Chondrocyte (in vitro differentiated cells): Measurements from ENCODE around the gene CTR9. TPM values are rescaled to one million over a fixed set of nuclear protein-coding genes. Genes with fewer than 3 reads are reported as not detected.

Source experiments
- DNase-seq: peaks from one replicate; pipeline ENCODE4 v3.0.0; 2021; ENCODE audit warnings: mixed read lengths, low spot score
- H3K27ac Mint-ChIP-seq: one replicate; pipeline ENCODE4 v1.8.0; 2021; ENCODE audit warnings: mild to moderate bottlenecking, moderate library complexity, mixed read lengths; ENCODE audit not compliant: unreplicated experiment
- H3K27me3 Mint-ChIP-seq: 2 replicates; pipeline ENCODE4 v1.8.0; 2021; ENCODE audit warnings: low read depth, mixed read lengths
- H3K36me3 Mint-ChIP-seq: 2 replicates; pipeline ENCODE4 v1.8.0; 2021; ENCODE audit warnings: low read depth, mixed read lengths
- H3K4me1 Mint-ChIP-seq: 2 replicates; pipeline ENCODE4 v1.8.0; 2021; ENCODE audit warnings: low read depth, mild to moderate bottlenecking, mixed read lengths
- H3K4me3 Mint-ChIP-seq: one replicate; pipeline ENCODE4 v1.8.0; 2021; ENCODE audit warnings: mild to moderate bottlenecking, moderate library complexity, mixed read lengths; ENCODE audit not compliant: unreplicated experiment
- H3K9me3 Mint-ChIP-seq: 2 replicates; pipeline ENCODE4 v1.8.0; 2021; ENCODE audit warnings: low read depth, mixed read lengths
- total RNA-seq: library from RNA; stranded (reverse); gene quantifications from 3 replicates; pipeline ENCODE4 v1.2.1, GENCODE V29; 2021
- TF ChIP-seq, protein P1 (sequence below): fragments of 200-600 bp; sonication (generic); IDR thresholded peaks from 2 replicates; pipeline ENCODE4 v1.5.0; 2021; ENCODE audit warnings: antibody characterized with exemption, mild to moderate bottlenecking, moderate library complexity

The CTR9 gene
- total RNA-seq, 1 donor from 2014 or later = 24.7 TPM

GRCh38 chr11:10730151-10730550 lies 20.9 kb upstream of the CTR9 start:
- H3K27me3 Mint-ChIP-seq = no peaks in the 10 kb centered on the region
- no peak overlapping the region for H3K27ac Mint-ChIP-seq
- TF ChIP-seq, protein P1, sequence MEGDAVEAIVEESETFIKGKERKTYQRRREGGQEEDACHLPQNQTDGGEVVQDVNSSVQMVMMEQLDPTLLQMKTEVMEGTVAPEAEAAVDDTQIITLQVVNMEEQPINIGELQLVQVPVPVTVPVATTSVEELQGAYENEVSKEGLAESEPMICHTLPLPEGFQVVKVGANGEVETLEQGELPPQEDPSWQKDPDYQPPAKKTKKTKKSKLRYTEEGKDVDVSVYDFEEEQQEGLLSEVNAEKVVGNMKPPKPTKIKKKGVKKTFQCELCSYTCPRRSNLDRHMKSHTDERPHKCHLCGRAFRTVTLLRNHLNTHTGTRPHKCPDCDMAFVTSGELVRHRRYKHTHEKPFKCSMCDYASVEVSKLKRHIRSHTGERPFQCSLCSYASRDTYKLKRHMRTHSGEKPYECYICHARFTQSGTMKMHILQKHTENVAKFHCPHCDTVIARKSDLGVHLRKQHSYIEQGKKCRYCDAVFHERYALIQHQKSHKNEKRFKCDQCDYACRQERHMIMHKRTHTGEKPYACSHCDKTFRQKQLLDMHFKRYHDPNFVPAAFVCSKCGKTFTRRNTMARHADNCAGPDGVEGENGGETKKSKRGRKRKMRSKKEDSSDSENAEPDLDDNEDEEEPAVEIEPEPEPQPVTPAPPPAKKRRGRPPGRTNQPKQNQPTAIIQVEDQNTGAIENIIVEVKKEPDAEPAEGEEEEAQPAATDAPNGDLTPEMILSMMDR = no peak
- no peaks in the 10 kb centered on the region for H3K36me3 Mint-ChIP-seq
- DNase-seq = no peak
- H3K9me3 Mint-ChIP-seq = peaks cover 7% of the 10 kb centered on the region
- H3K4me1 Mint-ChIP-seq = peaks cover 12% of the 10 kb centered on the region
- no peak overlapping the region for H3K4me3 Mint-ChIP-seq

DNA sequence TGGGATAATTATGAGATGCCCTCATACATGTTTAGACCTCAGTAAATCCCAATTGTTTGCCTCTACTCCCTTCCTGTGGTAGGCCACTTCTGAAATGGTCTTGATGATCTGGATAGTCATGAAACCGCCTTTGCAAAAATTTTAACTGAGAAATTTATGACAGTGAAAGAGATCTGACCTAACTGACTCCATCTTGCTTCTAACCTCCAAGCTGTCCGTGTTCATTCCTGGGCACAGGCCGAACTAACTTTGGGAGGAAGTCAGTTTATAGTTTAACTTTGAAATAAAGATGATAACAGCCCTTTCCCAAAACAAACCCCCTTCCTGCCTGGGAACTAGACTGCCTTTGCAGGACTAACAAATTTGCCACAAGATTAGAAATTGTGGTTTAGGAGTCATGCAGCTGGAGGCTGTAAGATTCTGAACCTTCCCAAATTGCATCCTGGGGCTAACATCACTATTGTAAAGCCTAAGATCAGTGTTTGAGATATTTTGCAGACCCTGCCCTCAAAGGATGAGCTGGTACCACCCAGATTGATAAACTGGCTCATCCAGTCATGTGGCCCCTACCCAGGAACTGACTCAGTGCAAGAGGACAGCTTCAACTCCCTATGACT lies 19.9 kb upstream of the CTR9 start:
- no peaks in the 10 kb centered on the region for H3K36me3 Mint-ChIP-seq
- H3K27me3 Mint-ChIP-seq = no peaks in the 10 kb centered on the region
- DNase-seq = no peak
- H3K9me3 Mint-ChIP-seq = peaks cover 7% of the 10 kb centered on the region
- no peak overlapping the region for H3K27ac Mint-ChIP-seq
- no peak overlapping the region for H3K4me3 Mint-ChIP-seq
- H3K4me1 Mint-ChIP-seq = peaks cover 23% of the 10 kb centered on the region
- TF ChIP-seq, protein P1 = no peak

DNA sequence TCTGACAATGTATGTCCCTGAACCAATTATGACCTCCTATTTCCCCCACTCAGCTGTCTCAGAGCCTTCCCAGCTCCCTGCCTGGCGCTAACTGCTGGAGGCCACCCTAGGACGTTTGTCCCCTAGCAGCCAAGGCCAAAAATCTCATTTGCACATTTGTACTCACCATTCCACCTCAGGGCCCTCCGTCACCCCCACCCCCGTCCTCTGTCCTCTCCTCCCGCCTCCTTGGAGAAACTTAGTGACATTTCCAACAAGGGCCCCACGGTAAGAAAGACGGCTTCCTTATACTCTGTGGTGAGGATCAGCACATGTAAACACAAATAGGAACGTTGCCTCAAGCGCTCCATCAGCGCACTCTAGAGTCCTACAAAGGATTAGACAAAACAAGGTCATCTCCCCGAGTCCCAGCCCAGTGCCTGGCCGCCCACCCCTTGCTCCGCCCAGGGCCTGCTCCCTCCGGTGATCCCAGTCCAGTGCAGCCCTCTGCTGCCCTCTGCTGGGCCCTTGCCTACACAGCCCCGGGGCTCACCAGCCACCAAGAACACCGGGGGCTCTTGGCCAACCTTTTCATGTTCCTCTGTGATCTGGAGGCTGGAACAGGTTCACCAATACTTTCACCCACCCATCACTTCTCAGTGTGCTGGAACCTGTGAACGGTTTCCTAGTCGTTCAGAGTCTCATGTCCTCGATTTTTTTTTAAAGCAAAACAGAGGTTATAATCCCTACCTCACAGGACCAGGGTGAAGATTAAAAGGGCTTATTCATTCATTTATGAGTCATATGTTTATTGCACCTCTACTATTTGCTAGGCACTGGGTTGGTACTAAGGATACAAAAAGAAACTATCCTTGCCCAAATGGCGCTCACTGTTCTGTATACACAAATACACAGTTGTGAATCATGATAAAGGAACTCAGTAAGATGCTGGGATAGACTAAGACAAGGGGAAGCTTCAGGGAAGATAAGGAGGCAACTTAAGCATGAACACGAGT lies 15.3 kb upstream of the CTR9 start:
- peak overlapping the region; percentile 55 for H3K27ac Mint-ChIP-seq

DNA sequence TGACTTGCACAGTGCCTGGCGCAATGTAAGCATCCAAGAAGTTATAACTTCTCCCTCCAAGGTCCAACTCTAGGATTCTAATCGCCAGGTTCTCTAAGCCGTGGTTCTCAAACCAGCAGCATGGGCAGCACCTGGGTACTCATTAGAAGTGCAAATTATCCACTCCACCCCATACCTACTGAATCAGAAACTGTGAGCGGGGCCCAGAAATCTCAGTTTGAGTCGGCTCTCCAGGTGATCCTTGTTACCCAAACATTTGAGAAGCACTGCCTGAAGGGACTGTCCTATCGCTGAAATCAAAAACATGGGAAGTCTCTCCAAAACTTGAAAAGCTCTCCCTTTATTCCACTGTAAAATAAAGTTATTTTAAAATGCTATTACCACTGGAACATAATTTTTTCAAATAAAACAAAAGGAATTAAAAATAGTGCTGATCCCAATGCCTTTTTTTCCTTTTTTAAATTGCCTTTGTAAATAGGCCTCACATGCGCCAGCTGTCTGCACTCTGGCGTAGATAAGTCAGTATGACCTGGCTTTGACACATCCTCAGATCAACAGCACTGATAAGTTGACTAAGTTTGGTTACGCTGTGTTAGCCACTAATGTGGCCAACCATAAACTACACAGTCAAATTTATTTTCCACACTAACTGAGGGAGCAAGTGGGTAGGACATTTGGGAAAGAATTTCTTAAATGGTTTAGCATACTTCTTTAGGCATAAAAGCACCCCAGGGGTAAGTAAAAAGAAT lies 8.4 kb upstream of the CTR9 start:
- TF ChIP-seq, protein P1 = no peak
- H3K4me3 Mint-ChIP-seq = no peak overlapping the region
- H3K36me3 Mint-ChIP-seq = no peaks in the 10 kb centered on the region
- no peaks in the 10 kb centered on the region for H3K27me3 Mint-ChIP-seq
- no peaks in the 10 kb centered on the region for H3K4me1 Mint-ChIP-seq
- H3K27ac Mint-ChIP-seq = no peak overlapping the region
- DNase-seq = no peak
- H3K9me3 Mint-ChIP-seq = no peaks in the 10 kb centered on the region

More for the DNA sequence above, 15.3 kb upstream of the CTR9 start:
- peak; percentile 96 for DNase-seq
- Mint-ChIP-seq H3K9me3 (peaks cover 7% of the 10 kb centered on the region), H3K36me3 (no peaks in the 10 kb centered on the region), H3K27me3 (no peaks in the 10 kb centered on the region), H3K4me1 (peaks cover 17% of the 10 kb centered on the region), H3K4me3 (peak overlapping the region; percentile 61)
- TF ChIP-seq, protein P1 = peak; percentile 100
